GM08714 (cell line): ENCODE data around the gene ADIG.

Experiments used
- H3K4me3 ChIP-seq: fragments of 200-500 bp; sonication (Bioruptor generic); 2 replicates; pipeline ENCODE4 v1.5.1; 2014; ENCODE audit warnings: mild to moderate bottlenecking, low read length, inconsistent platforms
- ZNF274 ChIP-seq: IDR thresholded peaks from 2 replicates; pipeline ENCODE4 v1.6.1; 2012; ENCODE audit warnings: mild to moderate bottlenecking, low read depth, low read length

Gene ADIG

GRCh38 chr20:38604873-38605303 lies 23.9 kb downstream of the ADIG start:
- no peak for TF ChIP-seq ZNF274
- no peak overlapping the region for H3K4me3 ChIP-seq

GRCh38 chr20:38607351-38607750 lies 26.4 kb downstream of the ADIG start:
- H3K4me3 ChIP-seq: no peak overlapping the region
- TF ChIP-seq ZNF274: no peak

GRCh38 chr20:38608188-38608587 lies 27.2 kb downstream of the ADIG start:
- no peak for TF ChIP-seq ZNF274

GRCh38 chr20:38609815-38610214 lies 28.8 kb downstream of the ADIG start:
- no peak overlapping the region for H3K4me3 ChIP-seq
- no peak for TF ChIP-seq ZNF274

More at GRCh38 chr20:38608188-38608587, 27.2 kb downstream of the ADIG start:
- no peak overlapping the region for H3K4me3 ChIP-seq

- H3K4me3 ChIP-seq: no peak overlapping the region
- TF ChIP-seq ZNF274: no peak
These were observed 29.5 kb downstream of the ADIG start for GRCh38 chr20:38610521-38610920.

GRCh38 chr20:38612751-38613515 lies 31.9 kb downstream of the ADIG start:
- no peak overlapping the region for H3K4me3 ChIP-seq
- TF ChIP-seq ZNF274: no peak

- TF ChIP-seq ZNF274: no peak
- no peak overlapping the region for H3K4me3 ChIP-seq
These were observed 34.3 kb downstream of the ADIG start for GRCh38 chr20:38615283-38615682.

GRCh38 chr20:38616457-38616856 lies 35.5 kb downstream of the ADIG start:
- no peak for TF ChIP-seq ZNF274
- H3K4me3 ChIP-seq: no peak overlapping the region

- TF ChIP-seq ZNF274: no peak
- H3K4me3 ChIP-seq: no peak overlapping the region
These were observed 36.2 kb downstream of the ADIG start for GRCh38 chr20:38617011-38617829.

- H3K4me3 ChIP-seq: no peak overlapping the region
- TF ChIP-seq ZNF274: no peak
These were observed 36.8 kb downstream of the ADIG start for GRCh38 chr20:38617830-38618196.

- H3K4me3 ChIP-seq: no peak overlapping the region
- no peak for TF ChIP-seq ZNF274
These were observed 39.4 kb downstream of the ADIG start for GRCh38 chr20:38620441-38620840.

- no peak overlapping the region for H3K4me3 ChIP-seq
- TF ChIP-seq ZNF274: no peak
These were observed 42.1 kb downstream of the ADIG start for GRCh38 chr20:38623061-38623460.

- no peak for TF ChIP-seq ZNF274
- H3K4me3 ChIP-seq: no peak overlapping the region
These were observed 43.1 kb downstream of the ADIG start for GRCh38 chr20:38624084-38624483.

- no peak for TF ChIP-seq ZNF274
- no peak overlapping the region for H3K4me3 ChIP-seq
These were observed 44.9 kb downstream of the ADIG start for GRCh38 chr20:38625896-38626295.
